ENCODE data around the gene PAOX.

DNA sequence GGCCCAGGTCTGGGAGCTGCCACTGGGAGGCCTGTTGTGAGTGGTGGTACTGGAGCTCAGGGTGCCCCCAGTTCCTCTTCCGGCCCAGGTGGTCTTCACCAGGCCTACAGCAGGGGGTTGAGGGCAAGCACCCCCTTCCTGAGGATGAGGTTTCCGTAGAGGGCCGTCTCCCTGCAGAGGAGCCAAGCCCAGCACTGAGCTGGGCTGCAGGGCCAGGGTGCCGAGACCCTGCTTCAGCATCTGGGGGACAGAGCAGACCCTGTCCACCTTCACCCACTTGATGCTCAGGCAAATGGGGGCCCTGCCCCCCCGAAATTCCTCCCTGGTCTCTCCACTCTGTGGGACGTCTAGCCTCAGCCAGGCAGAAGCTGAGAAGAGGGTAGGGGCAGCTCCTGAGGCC is 23.8 kb upstream of the PAOX start:
- TF ChIP-seq ZNF77 (CRISPR knock-in tag; IDR thresholded peaks at IDR 0.05) (no peak), ZNF444 (CRISPR knock-in tag; IDR thresholded peaks at IDR 0.05) (no peak), SAFB (IDR thresholded peaks at IDR 0.05; ENCODE audit: borderline replicate concordance, low read depth, low read length) (no peak), GTF2F1 (IDR thresholded peaks at IDR 0.05; ENCODE audit: low read depth, low read length) (no peak)
- TF ChIP-seq, protein P1, sequence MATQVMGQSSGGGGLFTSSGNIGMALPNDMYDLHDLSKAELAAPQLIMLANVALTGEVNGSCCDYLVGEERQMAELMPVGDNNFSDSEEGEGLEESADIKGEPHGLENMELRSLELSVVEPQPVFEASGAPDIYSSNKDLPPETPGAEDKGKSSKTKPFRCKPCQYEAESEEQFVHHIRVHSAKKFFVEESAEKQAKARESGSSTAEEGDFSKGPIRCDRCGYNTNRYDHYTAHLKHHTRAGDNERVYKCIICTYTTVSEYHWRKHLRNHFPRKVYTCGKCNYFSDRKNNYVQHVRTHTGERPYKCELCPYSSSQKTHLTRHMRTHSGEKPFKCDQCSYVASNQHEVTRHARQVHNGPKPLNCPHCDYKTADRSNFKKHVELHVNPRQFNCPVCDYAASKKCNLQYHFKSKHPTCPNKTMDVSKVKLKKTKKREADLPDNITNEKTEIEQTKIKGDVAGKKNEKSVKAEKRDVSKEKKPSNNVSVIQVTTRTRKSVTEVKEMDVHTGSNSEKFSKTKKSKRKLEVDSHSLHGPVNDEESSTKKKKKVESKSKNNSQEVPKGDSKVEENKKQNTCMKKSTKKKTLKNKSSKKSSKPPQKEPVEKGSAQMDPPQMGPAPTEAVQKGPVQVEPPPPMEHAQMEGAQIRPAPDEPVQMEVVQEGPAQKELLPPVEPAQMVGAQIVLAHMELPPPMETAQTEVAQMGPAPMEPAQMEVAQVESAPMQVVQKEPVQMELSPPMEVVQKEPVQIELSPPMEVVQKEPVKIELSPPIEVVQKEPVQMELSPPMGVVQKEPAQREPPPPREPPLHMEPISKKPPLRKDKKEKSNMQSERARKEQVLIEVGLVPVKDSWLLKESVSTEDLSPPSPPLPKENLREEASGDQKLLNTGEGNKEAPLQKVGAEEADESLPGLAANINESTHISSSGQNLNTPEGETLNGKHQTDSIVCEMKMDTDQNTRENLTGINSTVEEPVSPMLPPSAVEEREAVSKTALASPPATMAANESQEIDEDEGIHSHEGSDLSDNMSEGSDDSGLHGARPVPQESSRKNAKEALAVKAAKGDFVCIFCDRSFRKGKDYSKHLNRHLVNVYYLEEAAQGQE (IDR thresholded peaks at IDR 0.05; ENCODE audit: borderline replicate concordance) = no peak
- TF ChIP-seq, protein P1 (CRISPR knock-in tag; IDR thresholded peaks at IDR 0.05; ENCODE audit: low read depth) = no peak
- TF ChIP-seq, protein P2, sequence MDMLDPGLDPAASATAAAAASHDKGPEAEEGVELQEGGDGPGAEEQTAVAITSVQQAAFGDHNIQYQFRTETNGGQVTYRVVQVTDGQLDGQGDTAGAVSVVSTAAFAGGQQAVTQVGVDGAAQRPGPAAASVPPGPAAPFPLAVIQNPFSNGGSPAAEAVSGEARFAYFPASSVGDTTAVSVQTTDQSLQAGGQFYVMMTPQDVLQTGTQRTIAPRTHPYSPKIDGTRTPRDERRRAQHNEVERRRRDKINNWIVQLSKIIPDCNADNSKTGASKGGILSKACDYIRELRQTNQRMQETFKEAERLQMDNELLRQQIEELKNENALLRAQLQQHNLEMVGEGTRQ (CRISPR knock-in tag; IDR thresholded peaks at IDR 0.05) = no peak
- TF ChIP-seq, protein P3, sequence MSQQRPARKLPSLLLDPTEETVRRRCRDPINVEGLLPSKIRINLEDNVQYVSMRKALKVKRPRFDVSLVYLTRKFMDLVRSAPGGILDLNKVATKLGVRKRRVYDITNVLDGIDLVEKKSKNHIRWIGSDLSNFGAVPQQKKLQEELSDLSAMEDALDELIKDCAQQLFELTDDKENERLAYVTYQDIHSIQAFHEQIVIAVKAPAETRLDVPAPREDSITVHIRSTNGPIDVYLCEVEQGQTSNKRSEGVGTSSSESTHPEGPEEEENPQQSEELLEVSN (IDR thresholded peaks at IDR 0.05; ENCODE audit: borderline replicate concordance in 1 of 2, extremely low read depth in 1 of 2, insufficient read depth in 1 of 2, insufficient read length in 1 of 2, low read depth in 1 of 2, low read length in 1 of 2, poor library complexity in 1 of 2, severe bottlenecking in 1 of 2) = no peak

Measured in K562 (cell line).